ENCODE measurements around the gene KLKB1.

KLKB1 gene

GRCh38 chr4:186225848-186226247, 1.5 kb upstream of the KLKB1 start:
- no peak for TF ChIP-seq REST (IDR thresholded peaks at IDR 0.05; ENCODE audit: insufficient read depth in 1 of 2, low read depth in 2 of 2, low read length in 2 of 2)
- no peak for TF ChIP-seq TAF1 (IDR thresholded peaks at IDR 0.05; ENCODE audit: borderline replicate concordance, insufficient read depth, low read length)
- TF ChIP-seq SIN3A (IDR thresholded peaks at IDR 0.05; ENCODE audit: borderline replicate concordance, insufficient read depth, low read length) = no peak
- no peak for TF ChIP-seq FOXP2 (optimal IDR thresholded peaks at IDR 0.05; ENCODE audit: borderline replicate concordance, extremely low read depth, extremely low read length, insufficient read depth)
- TF ChIP-seq POLR2AphosphoS5 (IDR thresholded peaks at IDR 0.05; ENCODE audit: low read depth, low read length) = no peak

- TF ChIP-seq TAF1 (IDR thresholded peaks at IDR 0.05; ENCODE audit: borderline replicate concordance, insufficient read depth, low read length) = no peak
- TF ChIP-seq FOXP2 (optimal IDR thresholded peaks at IDR 0.05; ENCODE audit: borderline replicate concordance, extremely low read depth, extremely low read length, insufficient read depth) = no peak
- TF ChIP-seq SIN3A (IDR thresholded peaks at IDR 0.05; ENCODE audit: borderline replicate concordance, insufficient read depth, low read length) = no peak
- no peak for TF ChIP-seq REST (IDR thresholded peaks at IDR 0.05; ENCODE audit: insufficient read depth in 1 of 2, low read depth in 2 of 2, low read length in 2 of 2)
- TF ChIP-seq POLR2AphosphoS5 (IDR thresholded peaks at IDR 0.05; ENCODE audit: low read depth, low read length) = no peak
Measured at GRCh38 chr4:186226521-186227189, 652 bp upstream of the KLKB1 start.

GRCh38 chr4:186227744-186228513, 622 bp downstream of the KLKB1 start:
- no peak for TF ChIP-seq SIN3A (IDR thresholded peaks at IDR 0.05; ENCODE audit: borderline replicate concordance, insufficient read depth, low read length)
- no peak for TF ChIP-seq TAF1 (IDR thresholded peaks at IDR 0.05; ENCODE audit: borderline replicate concordance, insufficient read depth, low read length)
- TF ChIP-seq FOXP2 (optimal IDR thresholded peaks at IDR 0.05; ENCODE audit: borderline replicate concordance, extremely low read depth, extremely low read length, insufficient read depth) = no peak
- no peak for TF ChIP-seq POLR2AphosphoS5 (IDR thresholded peaks at IDR 0.05; ENCODE audit: low read depth, low read length)
- TF ChIP-seq REST (IDR thresholded peaks at IDR 0.05; ENCODE audit: insufficient read depth in 1 of 2, low read depth in 2 of 2, low read length in 2 of 2) = no peak

- TF ChIP-seq POLR2AphosphoS5 (IDR thresholded peaks at IDR 0.05; ENCODE audit: low read depth, low read length) (no peak), FOXP2 (optimal IDR thresholded peaks at IDR 0.05; ENCODE audit: borderline replicate concordance, extremely low read depth, extremely low read length, insufficient read depth) (no peak), REST (IDR thresholded peaks at IDR 0.05; ENCODE audit: insufficient read depth in 1 of 2, low read depth in 2 of 2, low read length in 2 of 2) (no peak), SIN3A (IDR thresholded peaks at IDR 0.05; ENCODE audit: borderline replicate concordance, insufficient read depth, low read length) (no peak), TAF1 (IDR thresholded peaks at IDR 0.05; ENCODE audit: borderline replicate concordance, insufficient read depth, low read length) (no peak)
Measured at GRCh38 chr4:186228514-186228894, 1.2 kb downstream of the KLKB1 start.

Measured in PFSK-1 (cell line).